Neuronal stem cell (in vitro differentiated cells): Measurements from ENCODE around the gene ASMT.

Experiments
- DNase-seq: peaks from one replicate; pipeline ENCODE4 v3.0.0-alpha.2; 2013; ENCODE audit warnings: low spot score
- H2AFZ ChIP-seq: one replicate; pipeline ENCODE4 v1.6.1; 2013; ENCODE audit warnings: mild to moderate bottlenecking, low read length, inconsistent platforms
- H2AK5ac ChIP-seq: 2 replicates; pipeline ENCODE4 v1.6.1; 2013; ENCODE audit warnings: low read depth, mild to moderate bottlenecking, inconsistent platforms, low read length, moderate library complexity, mixed read lengths
- H2BK120ac ChIP-seq: 2 replicates; pipeline ENCODE4 v1.6.1; 2013; ENCODE audit warnings: low read depth, mild to moderate bottlenecking, inconsistent platforms, low read length, moderate library complexity, mixed read lengths
- H2BK12ac ChIP-seq: one replicate; pipeline ENCODE4 v1.6.1; 2013; ENCODE audit warnings: low read length, inconsistent platforms
- H2BK15ac ChIP-seq: 2 replicates; pipeline ENCODE4 v1.6.1; 2013; ENCODE audit warnings: mild to moderate bottlenecking, low read length, inconsistent platforms, mixed read lengths
- H2BK5ac ChIP-seq: one replicate; pipeline ENCODE4 v1.6.1; 2013; ENCODE audit warnings: inconsistent platforms, mild to moderate bottlenecking, low read length, moderate library complexity
- H3K14ac ChIP-seq: one replicate; pipeline ENCODE4 v1.6.1; 2013; ENCODE audit warnings: low read length, inconsistent platforms
- H3K18ac ChIP-seq: 2 replicates; pipeline ENCODE4 v1.6.1; 2013; ENCODE audit warnings: low read length, inconsistent platforms
- H3K23ac ChIP-seq: 2 replicates; pipeline ENCODE4 v1.6.1; 2013; ENCODE audit warnings: low read depth, mild to moderate bottlenecking, mixed read lengths, low read length, inconsistent platforms; ENCODE audit not compliant: poor library complexity
- H3K27ac ChIP-seq: replicated peaks from 3 replicates; pipeline ENCODE4 v1.5.1; 2013; ENCODE audit warnings: low read length, inconsistent platforms
- H3K27me3 ChIP-seq, 3 experiments: 2 replicates each; pipeline ENCODE4 v1.6.1; 2013; ENCODE audit warnings: low read length in 3 of 3, mild to moderate bottlenecking in 2 of 3, inconsistent platforms in 1 of 3, low read depth in 1 of 3, mixed read lengths in 1 of 3, moderate library complexity in 1 of 3; ENCODE audit not compliant: control insufficient read depth in 3 of 3, insufficient read depth in 3 of 3
- H3K36me3 ChIP-seq, 2 donors: replicated peaks in 1 of 2; 2 replicates each; pipeline ENCODE4 v1.6.1; 2013; ENCODE audit warnings: low read length in 2 of 2; ENCODE audit not compliant: control insufficient read depth in 2 of 2, insufficient read depth in 2 of 2
- H3K4ac ChIP-seq: 2 replicates; pipeline ENCODE4 v1.6.1; 2013; ENCODE audit warnings: inconsistent platforms, mild to moderate bottlenecking, low read length, moderate library complexity
- H3K4me1 ChIP-seq, 2 donors: 1 replicate in 1 of 2; 2 replicates in 1 of 2; pipeline ENCODE4 v1.6.1; 2013; ENCODE audit warnings: low read length in 2 of 2, low read depth in 1 of 2; ENCODE audit not compliant: control insufficient read depth in 2 of 2, insufficient read depth in 1 of 2
- H3K4me2 ChIP-seq: one replicate; pipeline ENCODE4 v1.6.1; 2013; ENCODE audit warnings: mild to moderate bottlenecking, low read length, inconsistent platforms; ENCODE audit not compliant: insufficient read depth, poor library complexity, severe bottlenecking
- H3K4me3 ChIP-seq, 2 donors: 2 replicates each; pipeline ENCODE4 v1.5.1; 2013; ENCODE audit warnings: low read length in 2 of 2, mild to moderate bottlenecking in 2 of 2, inconsistent platforms in 1 of 2, moderate library complexity in 1 of 2
- H3K79me1 ChIP-seq: one replicate; pipeline ENCODE4 v1.6.1; 2013; ENCODE audit warnings: low read depth, mild to moderate bottlenecking, inconsistent platforms, low read length, moderate library complexity
- H3K9ac ChIP-seq: one replicate; pipeline ENCODE4 v1.6.1; 2013; ENCODE audit warnings: mild to moderate bottlenecking, low read depth, low read length, inconsistent platforms; ENCODE audit not compliant: poor library complexity
- H3K9me3 ChIP-seq, 2 donors: replicated peaks in 1 of 2; 2 replicates each; pipeline versions ENCODE3 to v1.6.1; 2013; ENCODE audit warnings: low read length in 2 of 2, mild to moderate bottlenecking in 2 of 2, inconsistent platforms in 1 of 2, low read depth in 1 of 2, mixed read lengths in 1 of 2, moderate library complexity in 1 of 2; ENCODE audit not compliant: control insufficient read depth in 2 of 2, insufficient read depth in 1 of 2
- H4K8ac ChIP-seq: one replicate; pipeline ENCODE4 v1.6.1; 2013; ENCODE audit warnings: low read depth, mild to moderate bottlenecking, inconsistent platforms, low read length, moderate library complexity
- H4K91ac ChIP-seq: one replicate; pipeline ENCODE4 v1.6.1; 2013; ENCODE audit warnings: low read length, low read depth, mild to moderate bottlenecking, inconsistent platforms; ENCODE audit not compliant: poor library complexity
- WGBS, 2 donors: extraction: QIAGEN DNeasy Blood & Tissue Kit; methylation state at CpG; one replicate each; pipeline ENCODE4 v1.1.7; 2013; ENCODE audit warnings: missing lambda C conversion rate in 2 of 2, mixed read lengths in 1 of 2; ENCODE audit not compliant: insufficient read length in 2 of 2, insufficient replicate concordance in 1 of 2; ENCODE audit errors: extremely low coverage in 2 of 2; 5-methylcytosine and 5-hydroxymethylcytosine counted together

The ASMT gene

DNA sequence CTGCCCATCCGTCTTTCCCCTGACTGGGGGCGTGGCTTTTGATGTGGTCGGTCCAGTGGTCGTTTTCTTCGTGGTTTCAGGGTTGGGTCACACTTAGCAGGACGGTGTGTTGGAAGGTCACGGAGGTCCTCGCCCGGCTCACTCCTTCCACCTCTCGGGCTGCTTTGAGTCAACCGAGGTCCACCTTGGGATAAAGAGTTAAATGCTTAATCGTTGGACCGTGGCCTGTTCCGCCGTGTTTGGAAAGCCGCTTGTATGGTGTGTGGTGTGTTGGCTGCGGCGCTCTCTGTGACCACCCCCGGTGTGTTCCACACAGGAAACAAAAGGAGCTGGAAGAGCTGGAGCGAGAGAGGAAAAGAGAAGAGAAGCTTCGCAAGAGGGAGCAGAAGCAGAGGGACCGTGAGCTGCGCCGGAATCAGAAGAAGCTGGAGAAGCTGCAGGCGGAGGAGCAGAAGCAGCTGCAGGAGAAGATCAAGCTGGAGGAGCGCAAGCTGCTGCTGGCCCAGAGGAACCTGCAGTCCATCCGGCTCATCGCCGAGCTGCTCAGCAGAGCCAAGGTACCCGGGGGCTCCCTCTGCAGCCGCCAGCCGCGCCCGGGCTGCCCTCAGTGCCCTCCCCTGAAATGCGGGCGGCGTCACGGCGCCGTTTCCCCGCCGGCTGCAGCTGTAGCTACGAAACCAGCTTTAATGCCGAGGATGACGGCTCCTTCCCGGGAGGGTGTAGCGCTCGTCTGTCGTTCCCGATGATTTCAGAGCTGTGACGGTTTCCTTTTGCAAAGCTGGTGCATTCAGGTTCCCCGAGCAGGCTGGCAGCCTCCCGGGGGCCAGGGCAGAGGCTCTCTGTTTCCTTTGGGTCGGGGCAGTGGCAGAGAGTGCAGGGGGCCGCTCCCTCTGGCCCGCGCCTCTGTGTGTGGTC lies 15.7 kb upstream of the ASMT start:
- no peak overlapping the region for H2BK12ac ChIP-seq
- H4K91ac ChIP-seq = no peak overlapping the region
- peaks cover 40% of the 10 kb centered on the region for H3K79me1 ChIP-seq
- no peak overlapping the region for H2BK5ac ChIP-seq
- no peak overlapping the region for H2BK120ac ChIP-seq
- H3K4me2 ChIP-seq = no peak overlapping the region
- H3K27ac ChIP-seq = no peak overlapping the region
- H3K4me1 ChIP-seq = no peaks in the 10 kb centered on the region
- no peak overlapping the region for H2AFZ ChIP-seq
- H3K14ac ChIP-seq = no peak overlapping the region
- no peak overlapping the region for H3K4me3 ChIP-seq
- WGBS, 2 donors = no CpG with 5 or more reads among the region's 57 CpGs
- H3K18ac ChIP-seq = no peak overlapping the region
- no peak overlapping the region for H3K4ac ChIP-seq
- H2BK15ac ChIP-seq = no peak overlapping the region
- H3K9ac ChIP-seq = no peak overlapping the region
- DNase-seq = no peak
- peak overlapping the region; percentile 3 for H4K8ac ChIP-seq
- H3K9me3 ChIP-seq = peaks cover 4 to 8% of the 10 kb centered on the region in 2 donors
- H3K27me3 ChIP-seq = no peaks in the 10 kb centered on the region
- H3K23ac ChIP-seq = no peak overlapping the region
- peaks cover 74 to 95% of the 10 kb centered on the region in 2 donors for H3K36me3 ChIP-seq
- H2AK5ac ChIP-seq = no peak overlapping the region

DNA sequence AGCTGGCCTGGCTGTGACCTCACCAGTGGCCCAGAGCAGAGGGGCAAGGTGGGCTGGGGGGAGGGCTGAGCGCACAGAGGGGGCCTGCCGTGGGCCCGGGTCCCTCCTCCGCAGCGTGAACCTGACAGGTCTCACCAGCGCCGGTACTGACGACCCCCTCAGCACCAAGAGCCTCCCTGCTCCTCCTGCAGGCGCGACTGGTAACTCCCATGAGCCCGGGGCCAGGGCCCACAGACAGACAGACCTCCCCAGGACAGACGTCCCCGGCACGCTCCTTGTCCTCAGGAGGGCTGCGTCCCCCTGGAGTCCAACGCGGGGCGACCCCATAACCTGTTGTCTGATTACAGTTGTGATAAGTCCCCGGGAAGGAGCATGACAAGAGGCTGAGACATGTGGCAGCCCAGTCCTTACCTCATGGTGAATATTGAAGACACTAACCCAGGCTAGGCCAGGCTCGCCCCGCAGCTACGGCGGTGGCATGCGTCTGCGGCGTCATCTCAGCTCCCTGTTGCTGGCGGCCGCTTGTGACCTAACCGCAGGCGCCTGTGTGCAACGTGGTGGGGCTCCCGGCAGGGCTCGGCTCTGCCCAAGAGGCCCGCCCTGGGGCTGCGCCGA lies 15.0 kb upstream of the ASMT start:
- Histone ChIP-seq H3K4me3 (no peak overlapping the region), H3K27ac (no peak overlapping the region), H2BK15ac (no peak overlapping the region), H2BK12ac (no peak overlapping the region), H3K79me1 (peaks cover 37% of the 10 kb centered on the region), H3K14ac (no peak overlapping the region), H3K18ac (no peak overlapping the region), H3K36me3 (peaks cover 70 to 88% of the 10 kb centered on the region in 2 donors), H2BK120ac (no peak overlapping the region), H3K23ac (no peak overlapping the region), H2AFZ (no peak overlapping the region), H2AK5ac (no peak overlapping the region), H4K91ac (no peak overlapping the region), H3K27me3 (no peaks in the 10 kb centered on the region), H3K9me3 (peaks cover 4 to 8% of the 10 kb centered on the region in 2 donors), H3K4me2 (no peak overlapping the region), H3K9ac (no peak overlapping the region), H2BK5ac (no peak overlapping the region), H4K8ac (no peak overlapping the region), H3K4me1 (no peaks in the 10 kb centered on the region), H3K4ac (no peak overlapping the region)
- WGBS, 2 donors = no CpG with 5 or more reads among the region's 36 CpGs
- no peak for DNase-seq

DNA sequence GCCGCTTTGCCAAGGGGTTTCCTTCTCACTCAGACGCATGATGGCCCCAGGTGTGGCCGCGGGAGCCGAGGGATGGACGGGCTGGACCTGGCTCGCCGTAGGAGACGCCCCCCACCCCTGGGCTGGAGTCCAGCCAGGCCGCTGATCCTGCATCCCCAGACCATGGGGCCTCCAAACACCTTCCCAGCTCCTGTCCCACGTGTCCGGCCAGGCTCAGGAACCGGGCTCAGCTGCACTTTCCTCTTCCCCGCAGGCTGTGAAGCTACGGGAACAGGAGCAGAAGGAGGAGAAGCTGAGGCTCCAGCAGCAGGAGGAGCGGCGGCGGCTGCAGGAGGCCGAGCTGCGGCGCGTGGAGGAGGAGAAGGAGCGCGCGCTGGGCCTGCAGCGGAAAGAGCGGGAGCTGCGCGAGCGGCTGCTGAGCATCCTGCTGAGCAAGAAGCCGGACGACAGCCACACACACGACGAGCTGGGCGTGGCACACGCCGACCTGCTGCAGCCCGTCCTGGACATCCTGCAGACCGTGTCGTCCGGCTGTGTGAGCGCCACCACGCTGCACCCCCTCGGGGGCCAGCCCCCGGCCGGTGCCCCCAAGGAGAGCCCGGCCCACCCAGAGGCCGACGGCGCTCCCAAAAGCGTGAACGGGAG lies 14.3 kb upstream of the ASMT start:
- Histone ChIP-seq H2BK120ac (no peak overlapping the region), H3K9me3 (peaks cover 4 to 7% of the 10 kb centered on the region in 2 donors), H2BK12ac (no peak overlapping the region), H3K27me3 (no peaks in the 10 kb centered on the region), H3K4ac (no peak overlapping the region), H2BK5ac (no peak overlapping the region), H3K36me3 (peaks cover 63 to 82% of the 10 kb centered on the region in 2 donors), H2BK15ac (no peak overlapping the region), H3K14ac (no peak overlapping the region), H2AK5ac (no peak overlapping the region), H3K4me1 (no peaks in the 10 kb centered on the region), H3K27ac (no peak overlapping the region), H3K4me2 (no peak overlapping the region), H2AFZ (no peak overlapping the region), H3K23ac (no peak overlapping the region), H3K18ac (no peak overlapping the region), H3K79me1 (peaks cover 34% of the 10 kb centered on the region), H3K4me3 (no peak overlapping the region), H3K9ac (no peak overlapping the region), H4K8ac (no peak overlapping the region), H4K91ac (no peak overlapping the region)
- DNase-seq = no peak
- no CpG with 5 or more reads among the region's 52 CpGs for WGBS, 2 donors
